Measurements from ENCODE around the gene FIGNL1. TPM values are rescaled to one million over a fixed set of nuclear protein-coding genes. Genes with fewer than 3 reads are reported as not detected.

The FIGNL1 gene
- total RNA-seq, 1 donor from 2014 or later = 10.0 TPM

DNA sequence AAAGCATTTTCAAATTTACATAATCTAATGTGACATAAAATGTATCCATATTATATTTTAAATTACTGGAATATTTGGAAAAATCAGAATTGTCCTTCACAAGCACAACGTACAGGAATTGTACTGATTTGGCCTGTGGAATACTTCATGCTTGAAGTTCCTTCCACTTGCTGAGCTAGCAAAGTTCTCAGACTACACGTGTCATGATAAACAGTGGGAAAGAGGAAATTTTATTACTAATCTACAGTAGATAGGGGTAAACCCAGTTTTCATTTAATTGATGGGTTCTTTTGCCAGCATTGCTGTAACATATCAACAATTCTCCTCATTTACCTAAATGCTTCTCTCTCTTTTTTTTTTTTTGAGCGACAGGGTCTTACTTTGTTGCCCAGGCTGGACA, 45.6 kb upstream of the FIGNL1 start:
- no peak overlapping the region for H3K4me3 ChIP-seq (ENCODE audit: insufficient read depth, low read depth, low read length)
- Mint-ChIP-seq H3K27ac (ENCODE audit: unreplicated experiment) (no peak overlapping the region), H3K27me3 (ENCODE audit: low read depth, unreplicated experiment) (peaks cover 4% of the 10 kb centered on the region), H3K4me3 (ENCODE audit: unreplicated experiment) (no peak overlapping the region), H3K4me1 (ENCODE audit: low read depth, unreplicated experiment) (peaks cover 7% of the 10 kb centered on the region), H3K36me3 (ENCODE audit: low read depth, unreplicated experiment) (no peaks in the 10 kb centered on the region), H3K9me3 (ENCODE audit: unreplicated experiment) (peaks cover 2% of the 10 kb centered on the region)
- no peak overlapping the region for H3K27ac ChIP-seq (ENCODE audit: low read depth, low read length)
- H3K79me2 ChIP-seq (ENCODE audit: insufficient read depth, low read length) = no peaks in the 10 kb centered on the region
- no peaks in the 10 kb centered on the region for H3K36me3 ChIP-seq (ENCODE audit: insufficient read depth, low read length)
- peaks cover 8% of the 10 kb centered on the region for H3K27me3 ChIP-seq (ENCODE audit: insufficient read depth, low read length)
- H2AFZ ChIP-seq (ENCODE audit: low read depth, low read length) = no peak overlapping the region
- H3K4me2 ChIP-seq (ENCODE audit: low read length) = no peak overlapping the region
- DNase-seq (ENCODE audit: low read depth) (no peak), FAIRE-seq (no peak)
- H3K9me3 ChIP-seq (ENCODE audit: insufficient read depth, low read depth, low read length) = no peaks in the 10 kb centered on the region
- TF ChIP-seq, protein P1, sequence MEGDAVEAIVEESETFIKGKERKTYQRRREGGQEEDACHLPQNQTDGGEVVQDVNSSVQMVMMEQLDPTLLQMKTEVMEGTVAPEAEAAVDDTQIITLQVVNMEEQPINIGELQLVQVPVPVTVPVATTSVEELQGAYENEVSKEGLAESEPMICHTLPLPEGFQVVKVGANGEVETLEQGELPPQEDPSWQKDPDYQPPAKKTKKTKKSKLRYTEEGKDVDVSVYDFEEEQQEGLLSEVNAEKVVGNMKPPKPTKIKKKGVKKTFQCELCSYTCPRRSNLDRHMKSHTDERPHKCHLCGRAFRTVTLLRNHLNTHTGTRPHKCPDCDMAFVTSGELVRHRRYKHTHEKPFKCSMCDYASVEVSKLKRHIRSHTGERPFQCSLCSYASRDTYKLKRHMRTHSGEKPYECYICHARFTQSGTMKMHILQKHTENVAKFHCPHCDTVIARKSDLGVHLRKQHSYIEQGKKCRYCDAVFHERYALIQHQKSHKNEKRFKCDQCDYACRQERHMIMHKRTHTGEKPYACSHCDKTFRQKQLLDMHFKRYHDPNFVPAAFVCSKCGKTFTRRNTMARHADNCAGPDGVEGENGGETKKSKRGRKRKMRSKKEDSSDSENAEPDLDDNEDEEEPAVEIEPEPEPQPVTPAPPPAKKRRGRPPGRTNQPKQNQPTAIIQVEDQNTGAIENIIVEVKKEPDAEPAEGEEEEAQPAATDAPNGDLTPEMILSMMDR (IDR thresholded peaks at IDR 0.05; ENCODE audit: insufficient read depth, low read depth, low read length) = no peak
- TF ChIP-seq EZH2 (IDR thresholded peaks at IDR 0.05; ENCODE audit: insufficient read depth, low read length) = no peak
- H3K9ac ChIP-seq (ENCODE audit: low read length) = no peak overlapping the region
- no peaks in the 10 kb centered on the region for H3K4me1 ChIP-seq (ENCODE audit: insufficient read depth, low read length)
- H4K20me1 ChIP-seq (ENCODE audit: insufficient read depth, low read length) = no peaks in the 10 kb centered on the region

DNA sequence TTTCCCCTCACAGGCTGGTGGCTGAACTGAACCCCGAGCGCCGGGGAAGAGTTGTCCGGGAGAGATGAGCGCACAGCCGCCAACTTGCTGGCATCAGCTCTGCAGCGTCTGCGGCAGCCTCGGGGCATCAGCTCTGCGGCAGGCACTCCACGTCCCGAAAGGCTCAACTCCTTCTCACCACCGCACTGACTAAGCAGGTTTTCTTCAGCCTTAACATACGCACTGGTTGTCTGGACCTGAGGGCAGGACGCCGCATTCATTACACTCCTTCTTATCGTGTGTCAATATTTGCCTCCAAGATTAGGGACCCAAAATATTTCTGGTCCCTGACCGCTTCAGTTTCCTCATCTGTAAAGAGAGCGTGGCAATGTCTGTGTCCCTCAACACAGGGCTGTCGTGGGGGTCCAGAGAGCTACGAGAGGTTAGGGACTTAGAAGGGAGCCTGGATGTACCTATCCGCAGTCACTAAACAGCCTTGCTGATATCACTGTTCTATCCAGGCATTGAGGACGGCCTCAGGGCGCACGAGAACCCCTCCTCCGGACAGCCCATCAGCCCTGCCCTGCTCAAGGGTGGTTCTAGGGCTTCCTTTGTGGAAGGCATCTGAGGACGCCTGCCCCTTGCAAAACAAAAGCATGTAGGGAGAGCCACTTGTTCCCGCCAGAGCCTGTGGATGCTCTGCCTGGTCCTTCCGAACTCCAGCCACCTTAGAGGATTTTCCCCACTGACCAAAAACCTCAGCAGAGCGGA, 42.8 kb upstream of the FIGNL1 start:
- H3K4me3 Mint-ChIP-seq (ENCODE audit: unreplicated experiment) = no peak overlapping the region
- Histone ChIP-seq H3K9me3 (ENCODE audit: insufficient read depth, low read depth, low read length) (no peaks in the 10 kb centered on the region), H3K79me2 (ENCODE audit: insufficient read depth, low read length) (no peaks in the 10 kb centered on the region), H3K9ac (ENCODE audit: low read length) (no peak overlapping the region), H3K4me3 (ENCODE audit: insufficient read depth, low read depth, low read length) (no peak overlapping the region), H3K4me2 (ENCODE audit: low read length) (no peak overlapping the region), H3K27me3 (ENCODE audit: insufficient read depth, low read length) (peaks cover 4% of the 10 kb centered on the region), H3K4me1 (ENCODE audit: insufficient read depth, low read length) (no peaks in the 10 kb centered on the region), H3K27ac (ENCODE audit: low read depth, low read length) (no peak overlapping the region), H3K36me3 (ENCODE audit: insufficient read depth, low read length) (no peaks in the 10 kb centered on the region), H2AFZ (ENCODE audit: low read depth, low read length) (no peak overlapping the region), H4K20me1 (ENCODE audit: insufficient read depth, low read length) (no peaks in the 10 kb centered on the region)
- peaks cover 2% of the 10 kb centered on the region for H3K9me3 Mint-ChIP-seq (ENCODE audit: unreplicated experiment)
- no peaks in the 10 kb centered on the region for H3K27me3 Mint-ChIP-seq (ENCODE audit: low read depth, unreplicated experiment)
- H3K36me3 Mint-ChIP-seq (ENCODE audit: low read depth, unreplicated experiment) = no peaks in the 10 kb centered on the region
- TF ChIP-seq EZH2 (IDR thresholded peaks at IDR 0.05; ENCODE audit: insufficient read depth, low read length) = no peak
- TF ChIP-seq, protein P1 (IDR thresholded peaks at IDR 0.05; ENCODE audit: insufficient read depth, low read depth, low read length) = no peak
- FAIRE-seq (no peak), DNase-seq (ENCODE audit: low read depth) (no peak)
- H3K27ac Mint-ChIP-seq (ENCODE audit: unreplicated experiment) = no peak overlapping the region
- H3K4me1 Mint-ChIP-seq (ENCODE audit: low read depth, unreplicated experiment) = peaks cover 7% of the 10 kb centered on the region

DNA sequence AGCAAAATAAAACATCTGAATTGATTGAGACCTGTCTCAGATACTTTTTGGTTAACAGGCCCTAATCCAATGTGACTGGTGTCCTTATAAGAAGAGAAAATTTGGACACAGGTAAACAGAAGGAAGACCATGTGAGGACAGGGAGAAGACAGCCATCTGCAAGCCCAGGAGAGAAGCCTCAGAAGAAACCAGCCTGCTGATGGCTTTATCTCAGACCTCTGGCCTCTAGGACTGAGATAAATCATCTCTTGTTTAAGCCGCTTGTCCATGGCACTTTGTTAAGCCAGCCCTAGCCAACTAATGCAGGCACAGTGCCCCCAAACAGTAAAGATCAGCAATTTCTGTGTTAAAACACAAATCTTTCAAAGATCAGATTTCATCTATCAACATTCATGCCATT, 41.8 kb upstream of the FIGNL1 start:
- Mint-ChIP-seq H3K36me3 (ENCODE audit: low read depth, unreplicated experiment) (no peaks in the 10 kb centered on the region), H3K27ac (ENCODE audit: unreplicated experiment) (no peak overlapping the region), H3K27me3 (ENCODE audit: low read depth, unreplicated experiment) (no peaks in the 10 kb centered on the region), H3K9me3 (ENCODE audit: unreplicated experiment) (peaks cover 2% of the 10 kb centered on the region), H3K4me3 (ENCODE audit: unreplicated experiment) (no peak overlapping the region), H3K4me1 (ENCODE audit: low read depth, unreplicated experiment) (peaks cover under 1% of the 10 kb centered on the region)
- Histone ChIP-seq H3K4me2 (ENCODE audit: low read length) (no peak overlapping the region), H3K4me3 (ENCODE audit: insufficient read depth, low read depth, low read length) (no peak overlapping the region), H3K4me1 (ENCODE audit: insufficient read depth, low read length) (no peaks in the 10 kb centered on the region), H3K9me3 (ENCODE audit: insufficient read depth, low read depth, low read length) (no peaks in the 10 kb centered on the region), H3K9ac (ENCODE audit: low read length) (no peak overlapping the region), H2AFZ (ENCODE audit: low read depth, low read length) (no peak overlapping the region), H3K36me3 (ENCODE audit: insufficient read depth, low read length) (no peaks in the 10 kb centered on the region), H3K79me2 (ENCODE audit: insufficient read depth, low read length) (no peaks in the 10 kb centered on the region), H3K27ac (ENCODE audit: low read depth, low read length) (no peak overlapping the region), H3K27me3 (ENCODE audit: insufficient read depth, low read length) (no peaks in the 10 kb centered on the region), H4K20me1 (ENCODE audit: insufficient read depth, low read length) (no peaks in the 10 kb centered on the region)
- no peak for DNase-seq (ENCODE audit: low read depth)
- FAIRE-seq = no peak
- no peak for TF ChIP-seq EZH2 (IDR thresholded peaks at IDR 0.05; ENCODE audit: insufficient read depth, low read length)
- TF ChIP-seq, protein P1 (IDR thresholded peaks at IDR 0.05; ENCODE audit: insufficient read depth, low read depth, low read length) = no peak

All from astrocyte (in vitro differentiated cells and primary cell).